Erythroblast (primary cell): ENCODE results near the gene IL22.

Experiments used
- DNase-seq, 2 experiments: peaks; one replicate each; lab custom pipeline; 2025; lab: John Stamatoyannopoulos, UW
- GATA1 ChIP-seq: IDR thresholded peaks from 2 replicates; pipeline ENCODE4 v1.6.1; 2011; ENCODE audit warnings: low read depth, mild to moderate bottlenecking, control low read depth, low read length, moderate library complexity
- POLR2A ChIP-seq: IDR thresholded peaks from 2 replicates; pipeline ENCODE4 v1.6.1; 2011; ENCODE audit warnings: mild to moderate bottlenecking, low read length

The IL22 gene

GRCh38 chr12:68253504-68253903, at the start of gene IL22:
TSS of gene IL22 (minus strand) at chr12:68253604. CDS start at chr12:68253448, 156 bp downstream.
- no peak for DNase-seq
- TF ChIP-seq GATA1: no peak
- no peak for TF ChIP-seq POLR2A

- no peak for TF ChIP-seq GATA1
- TF ChIP-seq POLR2A: no peak
- no peak for DNase-seq
These were observed 44.5 kb upstream of the IL22 start for GRCh38 chr12:68297929-68298328.

GRCh38 chr12:68294251-68294650, 40.8 kb upstream of the IL22 start:
- DNase-seq: no peak
- no peak for TF ChIP-seq GATA1
- TF ChIP-seq POLR2A: no peak

GRCh38 chr12:68293347-68293746, 39.9 kb upstream of the IL22 start:
- DNase-seq: no peak
- TF ChIP-seq GATA1: no peak
- TF ChIP-seq POLR2A: no peak

GRCh38 chr12:68292151-68292943, 38.9 kb upstream of the IL22 start:
- DNase-seq: no peak
- TF ChIP-seq POLR2A: no peak
- TF ChIP-seq GATA1: no peak

- DNase-seq: no peak
- no peak for TF ChIP-seq POLR2A
- TF ChIP-seq GATA1: no peak
These were observed 38.1 kb upstream of the IL22 start for GRCh38 chr12:68291396-68292036.

GRCh38 chr12:68290126-68290525, 36.7 kb upstream of the IL22 start:
- no peak for DNase-seq
- TF ChIP-seq POLR2A: no peak
- TF ChIP-seq GATA1: no peak

- TF ChIP-seq GATA1 (no peak), POLR2A (no peak)
- no peak for DNase-seq
These were observed 33.7 kb upstream of the IL22 start for GRCh38 chr12:68287106-68287505.

- TF ChIP-seq POLR2A (no peak), GATA1 (no peak)
- no peak for DNase-seq
These were observed 33.0 kb upstream of the IL22 start for GRCh38 chr12:68286396-68286795.

GRCh38 chr12:68285541-68285940, 32.1 kb upstream of the IL22 start:
- no peak for DNase-seq
- no peak for TF ChIP-seq POLR2A
- TF ChIP-seq GATA1: no peak

GRCh38 chr12:68281322-68282077, 28.1 kb upstream of the IL22 start:
- no peak for DNase-seq
- TF ChIP-seq GATA1 (no peak), POLR2A (no peak)

GRCh38 chr12:68280240-68280639, 26.8 kb upstream of the IL22 start:
- no peak for DNase-seq
- no peak for TF ChIP-seq GATA1
- no peak for TF ChIP-seq POLR2A

GRCh38 chr12:68279227-68280054, 26.0 kb upstream of the IL22 start:
- TF ChIP-seq GATA1: peak; percentile 21
- no peak for TF ChIP-seq POLR2A
- peak; percentile 83 to 86 for DNase-seq

- TF ChIP-seq GATA1 (no peak), POLR2A (no peak)
- DNase-seq: no peak
These were observed 23.1 kb upstream of the IL22 start for GRCh38 chr12:68276402-68276930.
